Right lobe of liver (tissue), 4 donors: ENCODE results near the gene EMP1.

Experiments used
- CTCF ChIP-seq, 4 donors: fragments of 200-600 bp in 3 of 4; fragments of 450-650 bp in 1 of 4; IDR thresholded peaks; one replicate each; pipeline versions ENCODE4 v1.5.1 to v1.8.0; 2016 to 2022; ENCODE audit warnings: antibody characterized with exemption in 4 of 4, mild to moderate bottlenecking in 2 of 4
- POLR2A ChIP-seq: fragments of 450-650 bp; IDR thresholded peaks from one replicate; pipeline ENCODE4 v1.6.1; 2017; ENCODE audit warnings: antibody characterized with exemption, mild to moderate bottlenecking
- donor health status: DM: no; HTN: no; CAD: no.
- donor health status: DM: no; HTN: no; CAD: no.
- donor health status: DM: no; HTN: yes; CAD: no.

- TF ChIP-seq CTCF (IDR thresholded peaks at IDR 0.05): no peak
- no peak for TF ChIP-seq POLR2A
These were observed 41.7 kb upstream of the EMP1 start for GRCh38 chr12:13154831-13155230.
